GM12801 (cell line): ENCODE measurements around the gene PKIB.

Experiments
- TF ChIP-seq, protein P1 (sequence below): IDR thresholded peaks from one replicate; pipeline ENCODE4 v1.5.1; 2011; ENCODE audit warnings: control low read depth; ENCODE audit not compliant: insufficient read length; ENCODE audit errors: extremely low read depth

PKIB gene

DNA sequence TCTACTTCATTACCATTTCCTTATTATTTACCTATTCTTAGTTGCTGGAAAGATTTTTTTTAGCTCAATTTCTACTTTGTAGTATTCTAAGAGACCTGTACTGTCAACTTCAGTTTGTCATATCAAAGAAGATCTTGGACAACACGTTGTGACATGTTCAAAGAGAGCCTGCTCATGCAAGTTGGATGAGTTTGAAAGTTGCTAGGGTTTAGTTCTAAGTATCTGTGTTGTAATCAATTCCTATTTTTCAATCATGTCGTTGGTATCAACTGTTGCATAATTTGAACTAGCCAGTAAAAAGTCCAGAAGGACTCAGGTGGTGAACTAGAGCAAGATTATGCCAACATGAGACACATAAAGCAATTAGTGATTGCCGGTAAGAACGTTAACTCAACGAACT lies 30.2 kb downstream of the PKIB start:
- TF ChIP-seq, protein P1, sequence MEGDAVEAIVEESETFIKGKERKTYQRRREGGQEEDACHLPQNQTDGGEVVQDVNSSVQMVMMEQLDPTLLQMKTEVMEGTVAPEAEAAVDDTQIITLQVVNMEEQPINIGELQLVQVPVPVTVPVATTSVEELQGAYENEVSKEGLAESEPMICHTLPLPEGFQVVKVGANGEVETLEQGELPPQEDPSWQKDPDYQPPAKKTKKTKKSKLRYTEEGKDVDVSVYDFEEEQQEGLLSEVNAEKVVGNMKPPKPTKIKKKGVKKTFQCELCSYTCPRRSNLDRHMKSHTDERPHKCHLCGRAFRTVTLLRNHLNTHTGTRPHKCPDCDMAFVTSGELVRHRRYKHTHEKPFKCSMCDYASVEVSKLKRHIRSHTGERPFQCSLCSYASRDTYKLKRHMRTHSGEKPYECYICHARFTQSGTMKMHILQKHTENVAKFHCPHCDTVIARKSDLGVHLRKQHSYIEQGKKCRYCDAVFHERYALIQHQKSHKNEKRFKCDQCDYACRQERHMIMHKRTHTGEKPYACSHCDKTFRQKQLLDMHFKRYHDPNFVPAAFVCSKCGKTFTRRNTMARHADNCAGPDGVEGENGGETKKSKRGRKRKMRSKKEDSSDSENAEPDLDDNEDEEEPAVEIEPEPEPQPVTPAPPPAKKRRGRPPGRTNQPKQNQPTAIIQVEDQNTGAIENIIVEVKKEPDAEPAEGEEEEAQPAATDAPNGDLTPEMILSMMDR, result no peak

DNA sequence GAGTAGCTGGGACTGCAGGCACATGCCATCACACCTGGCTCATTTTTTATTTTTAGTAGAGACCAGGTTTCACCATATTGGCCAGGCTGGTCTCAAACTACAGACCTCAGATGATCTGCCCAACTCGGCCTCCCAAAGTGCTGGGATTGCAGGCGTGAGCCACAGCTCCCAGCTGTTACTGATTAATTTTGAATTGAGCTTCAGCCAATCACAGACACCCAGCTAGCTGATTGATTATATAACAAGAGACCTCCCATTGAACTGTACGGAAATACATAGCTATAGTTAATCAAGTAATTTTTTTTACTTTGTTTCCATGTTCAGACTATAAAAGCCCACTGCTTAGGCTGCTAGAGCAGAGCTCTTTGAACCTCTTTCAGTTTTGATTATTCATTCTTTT lies 31.6 kb downstream of the PKIB start:
- TF ChIP-seq, protein P1, result no peak

DNA sequence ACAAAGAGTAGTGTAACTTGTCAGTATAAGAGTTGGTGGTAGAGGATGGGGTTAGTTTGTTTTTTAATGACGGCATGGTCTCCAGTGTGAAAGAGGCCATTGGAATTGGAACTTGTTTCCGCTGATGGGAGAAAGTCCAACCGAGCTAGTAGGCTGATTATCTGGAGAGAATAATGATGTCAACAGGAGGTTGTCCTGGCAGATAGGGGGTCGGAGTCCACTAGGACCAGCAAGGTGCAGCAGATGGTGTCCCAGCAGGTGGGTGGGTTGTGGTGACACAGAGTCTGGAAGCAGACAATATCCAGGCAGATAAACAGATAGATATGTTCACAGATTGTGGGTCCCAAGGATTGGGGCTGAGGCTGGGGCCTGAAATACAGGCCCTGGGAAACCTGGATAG lies 35.1 kb downstream of the PKIB start:
- TF ChIP-seq, protein P1, result no peak

DNA sequence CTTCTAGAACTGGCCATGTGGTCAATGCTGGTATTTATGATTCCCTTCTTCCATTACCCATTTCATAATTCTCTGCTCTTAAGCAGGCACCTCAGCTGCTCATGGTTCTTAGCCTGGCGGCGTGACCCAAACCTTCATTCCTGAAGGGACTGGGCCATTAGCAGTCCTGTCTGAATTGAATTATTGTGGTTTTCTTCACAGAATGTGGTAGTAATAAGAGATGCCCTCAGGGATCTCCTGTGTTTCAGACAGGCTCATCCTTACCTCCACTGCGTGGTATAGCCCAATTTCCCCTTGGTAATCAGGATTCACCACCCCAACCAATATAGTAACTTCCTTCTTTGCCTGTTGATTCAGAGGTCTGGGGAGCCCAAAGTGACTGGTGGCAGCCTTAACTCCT lies 37.6 kb downstream of the PKIB start:
- TF ChIP-seq, protein P1, result no peak

DNA sequence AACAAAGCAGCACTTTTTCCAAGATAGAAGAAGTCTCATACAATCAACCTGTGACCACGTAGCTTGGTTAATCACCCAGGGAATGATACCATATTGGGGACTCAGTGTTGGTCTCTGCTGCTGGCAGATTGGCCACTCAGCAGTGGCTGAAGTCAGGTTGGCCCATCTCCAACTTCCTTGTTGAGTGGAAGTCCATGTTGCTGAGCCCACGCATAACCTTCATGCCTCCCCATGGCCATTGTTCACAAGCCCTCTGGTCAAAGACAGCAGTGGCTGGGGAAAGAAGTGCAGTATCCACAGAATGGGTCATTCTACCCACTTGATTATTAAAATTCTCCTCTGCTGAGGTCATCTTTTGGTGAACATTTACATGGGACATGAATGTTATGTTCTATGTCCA lies 38.5 kb downstream of the PKIB start:
- TF ChIP-seq, protein P1, result no peak

DNA sequence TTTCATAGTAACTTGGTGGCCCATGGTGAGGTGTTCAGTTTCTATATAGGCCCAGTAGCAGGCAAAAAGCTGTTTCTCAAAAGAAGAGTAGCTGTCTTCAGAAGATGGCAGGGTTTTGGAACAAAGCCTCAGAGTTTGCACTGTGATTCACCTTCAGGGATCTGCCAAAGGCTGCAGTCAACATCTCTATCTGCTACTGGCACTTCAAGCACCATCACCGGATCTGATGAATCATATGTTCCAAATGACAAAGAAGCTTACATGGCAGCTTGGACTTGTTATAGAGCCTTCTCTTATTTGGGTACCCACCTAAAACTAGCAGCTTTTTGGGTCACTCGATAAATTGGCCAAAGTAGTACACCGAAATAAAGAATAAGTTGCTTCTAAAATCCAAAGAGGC lies 39.5 kb downstream of the PKIB start:
- TF ChIP-seq, protein P1, result no peak

DNA sequence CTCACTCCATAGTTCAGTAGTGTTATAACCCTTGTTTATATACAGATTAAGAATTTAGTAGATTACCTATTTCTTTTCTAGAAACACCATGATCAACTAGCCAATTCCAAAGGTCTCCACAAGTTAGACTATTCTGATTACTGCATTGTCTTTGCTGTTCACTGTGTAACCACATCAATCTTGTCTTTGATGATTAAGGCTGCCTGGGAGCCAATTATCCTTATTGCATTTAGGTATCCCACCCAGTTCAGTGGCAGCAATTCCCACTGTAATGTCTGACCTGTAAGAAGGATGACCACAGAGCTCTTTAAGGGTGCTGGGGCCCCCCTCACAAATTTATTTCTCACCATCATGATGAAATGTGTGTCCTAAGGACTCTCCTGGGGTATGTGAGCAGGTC lies 40.2 kb downstream of the PKIB start:
- TF ChIP-seq, protein P1, result no peak

DNA sequence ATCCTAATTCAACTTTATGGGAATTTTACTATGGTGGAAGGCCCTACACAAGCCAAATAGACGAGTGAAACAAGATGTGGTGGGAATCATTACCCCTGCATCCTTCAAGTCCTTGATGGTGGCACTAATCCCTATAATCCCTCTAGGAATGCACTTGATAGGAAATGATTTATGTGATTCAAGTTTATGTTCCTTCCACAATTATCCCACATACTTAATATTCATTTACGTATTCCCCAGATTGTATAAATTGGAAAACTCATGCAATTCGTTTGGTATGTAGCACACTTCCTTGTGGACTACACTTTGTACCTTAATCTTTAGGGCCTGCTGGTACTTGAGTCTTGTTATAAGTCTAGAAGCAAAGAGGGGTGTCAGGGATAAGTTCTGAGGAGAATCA lies 40.8 kb downstream of the PKIB start:
- TF ChIP-seq, protein P1, result no peak
